Mucosa of descending colon (tissue), 3 donors: ENCODE measurements around the gene U2AF2. TPM values are rescaled to one million over a fixed set of nuclear protein-coding genes. Genes with fewer than 3 reads are reported as not detected.

Experiments
- ATAC-seq: fragments of 200-7000 bp; cut with Tn5 transposase; one replicate; pipeline ENCODE4 v1.9.1; 2020; ENCODE audit warnings: mild to moderate bottlenecking, moderate library complexity
- DNase-seq, 3 donors: peaks; one replicate each; pipeline ENCODE4 v3.0.0-alpha.2; 2020
- H3K36me3 ChIP-seq: fragments of 200-600 bp; one replicate; pipeline ENCODE4 v1.8.0; 2021; ENCODE audit warnings: low read depth, mild to moderate bottlenecking
- H3K4me1 ChIP-seq: fragments of 200-600 bp; one replicate; pipeline ENCODE4 v1.8.0; 2021; ENCODE audit warnings: low read depth, mild to moderate bottlenecking
- H3K4me3 ChIP-seq: fragments of 200-600 bp; one replicate; pipeline ENCODE4 v1.8.0; 2021; ENCODE audit warnings: mild to moderate bottlenecking
- H3K9me3 ChIP-seq: fragments of 200-600 bp; one replicate; pipeline ENCODE4 v1.8.0; 2021; ENCODE audit warnings: mild to moderate bottlenecking
- intact Hi-C, 2 donors: fragments of 100-400 bp; cut with DNase I in 1 of 2; cut with micrococcal nuclease in 1 of 2; formaldehyde crosslinking; loops; one replicate each; pipeline versions ENCODE4 v1.11.0 to v1.11.1; 2022; cut with DNase I, micrococcal nuclease
- total RNA-seq, 3 donors: library from RNA; stranded (reverse); fragmentation: NEBNext Ultra II Directional in 2 of 3; extraction: Animal tissue kit (Norgen Biotek cat#: 25700) in 2 of 3; gene quantifications; one replicate each; pipeline versions ENCODE4 v1.2.1 to v1.2.4, GENCODE V29; 2021 to 2023
- TF ChIP-seq, protein P1 (sequence below): fragments of 200-600 bp; IDR thresholded peaks from one replicate; pipeline ENCODE4 v1.8.0; 2022; ENCODE audit warnings: antibody characterized with exemption, mild to moderate bottlenecking
- donor health status: DM: no; HTN: no; CAD: no; lungs with moderate emphysema.
- donor health status: DM: no; HTN: no; CAD: no.
- donor health status: DM: no; HTN: yes; CAD: no.

Gene U2AF2
- total RNA-seq, 3 donors from 2014 or later = 162 to 194 (median 163) TPM

DNA sequence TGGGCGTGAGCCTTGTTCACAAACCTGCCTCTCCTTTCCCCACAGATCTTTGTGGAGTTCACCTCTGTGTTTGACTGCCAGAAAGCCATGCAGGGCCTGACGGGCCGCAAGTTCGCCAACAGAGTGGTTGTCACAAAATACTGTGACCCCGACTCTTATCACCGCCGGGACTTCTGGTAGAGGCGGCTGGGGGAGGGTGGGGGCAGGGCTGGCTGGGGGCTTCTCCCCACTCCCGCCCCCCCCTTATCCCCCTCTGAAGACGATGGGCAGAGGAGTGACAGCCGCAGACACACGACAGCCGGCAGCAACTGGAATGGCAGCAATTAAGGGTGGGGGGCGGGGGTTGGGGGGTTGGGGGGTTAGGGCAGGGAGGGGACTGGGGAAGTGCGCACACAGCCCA is 19.1 kb downstream of the U2AF2 start:
- Histone ChIP-seq H3K36me3 (peaks cover 3% of the 10 kb centered on the region), H3K4me3 (no peak overlapping the region), H3K9me3 (no peaks in the 10 kb centered on the region), H3K4me1 (peaks cover 32% of the 10 kb centered on the region)
- DNase-seq (no peak), ATAC-seq (no peak)
- TF ChIP-seq, protein P1, sequence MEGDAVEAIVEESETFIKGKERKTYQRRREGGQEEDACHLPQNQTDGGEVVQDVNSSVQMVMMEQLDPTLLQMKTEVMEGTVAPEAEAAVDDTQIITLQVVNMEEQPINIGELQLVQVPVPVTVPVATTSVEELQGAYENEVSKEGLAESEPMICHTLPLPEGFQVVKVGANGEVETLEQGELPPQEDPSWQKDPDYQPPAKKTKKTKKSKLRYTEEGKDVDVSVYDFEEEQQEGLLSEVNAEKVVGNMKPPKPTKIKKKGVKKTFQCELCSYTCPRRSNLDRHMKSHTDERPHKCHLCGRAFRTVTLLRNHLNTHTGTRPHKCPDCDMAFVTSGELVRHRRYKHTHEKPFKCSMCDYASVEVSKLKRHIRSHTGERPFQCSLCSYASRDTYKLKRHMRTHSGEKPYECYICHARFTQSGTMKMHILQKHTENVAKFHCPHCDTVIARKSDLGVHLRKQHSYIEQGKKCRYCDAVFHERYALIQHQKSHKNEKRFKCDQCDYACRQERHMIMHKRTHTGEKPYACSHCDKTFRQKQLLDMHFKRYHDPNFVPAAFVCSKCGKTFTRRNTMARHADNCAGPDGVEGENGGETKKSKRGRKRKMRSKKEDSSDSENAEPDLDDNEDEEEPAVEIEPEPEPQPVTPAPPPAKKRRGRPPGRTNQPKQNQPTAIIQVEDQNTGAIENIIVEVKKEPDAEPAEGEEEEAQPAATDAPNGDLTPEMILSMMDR = no peak
- intact Hi-C loops = no loop called here

DNA sequence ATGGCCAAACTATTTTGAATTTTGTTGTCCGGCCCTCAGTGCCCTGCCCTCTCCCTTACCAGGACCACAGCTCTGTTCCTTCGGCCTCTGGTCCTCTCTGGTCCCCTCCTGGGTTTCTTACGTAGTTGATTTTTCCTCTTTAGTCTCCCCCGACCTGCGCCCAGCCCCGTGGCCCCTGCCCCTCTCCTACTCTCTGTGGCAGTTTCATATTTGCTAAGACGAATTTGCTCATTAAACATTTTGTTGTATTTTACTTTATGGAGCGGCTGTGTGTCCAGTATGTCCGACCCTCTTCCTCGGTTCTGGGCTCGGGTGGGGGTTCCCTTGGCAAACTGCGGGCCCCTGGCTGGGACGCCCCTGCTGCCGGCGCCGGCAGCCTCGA is 19.6 kb downstream of the U2AF2 start:
- intact Hi-C loops = no loop called here
- ATAC-seq = no peak
- TF ChIP-seq, protein P1 = no peak
- Histone ChIP-seq H3K36me3 (peaks cover 5% of the 10 kb centered on the region), H3K9me3 (no peaks in the 10 kb centered on the region), H3K4me3 (no peak overlapping the region), H3K4me1 (peaks cover 37% of the 10 kb centered on the region)
- DNase-seq = no peak

DNA sequence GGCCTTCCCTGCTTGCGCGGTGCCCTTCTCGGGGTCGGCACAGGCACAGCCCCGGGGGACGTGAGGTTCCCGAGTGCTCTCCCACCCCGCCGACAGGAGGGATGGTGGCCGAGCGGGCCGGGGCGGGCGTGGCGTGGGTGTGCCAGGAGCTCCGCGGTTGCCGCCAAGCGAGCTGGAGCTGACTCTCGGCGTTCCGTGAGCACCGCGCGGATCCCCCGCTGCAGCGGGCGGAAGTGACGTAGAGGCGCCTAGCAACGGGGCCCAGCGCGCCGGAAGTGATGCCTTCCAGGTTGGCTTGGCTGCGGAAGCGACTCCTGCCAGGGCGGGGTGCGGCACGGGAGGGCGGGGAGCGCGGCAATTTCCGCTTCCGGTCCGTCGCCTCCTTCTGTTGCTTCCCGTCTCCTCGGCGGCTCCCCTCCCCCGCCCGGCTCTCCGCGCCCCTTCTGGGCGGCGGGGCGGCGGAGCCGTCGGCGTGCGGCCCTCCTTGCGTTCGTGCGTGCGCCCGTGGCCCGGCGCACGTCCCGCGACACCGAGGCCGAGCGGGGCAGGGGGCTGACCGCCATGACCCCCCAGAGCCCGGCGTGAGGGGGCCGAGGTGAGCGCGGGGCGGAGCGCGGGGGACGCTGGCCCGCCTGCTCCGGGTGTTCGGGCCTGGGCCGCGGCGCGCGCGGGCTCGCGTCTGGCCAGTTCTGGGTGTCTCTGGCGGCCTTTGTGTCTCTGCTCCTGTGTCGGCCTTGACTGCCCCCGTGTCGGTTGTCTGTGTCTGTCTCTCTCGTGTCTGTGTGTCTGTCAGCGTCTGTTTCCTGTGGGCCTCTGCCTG is 20.2 kb downstream of the U2AF2 start, which contains the start of gene EPN1:
Gene EPN1, plus strand, starts transcription at position 386 of the 820 bp plus-strand sequence. CDS start 3,402 bp downstream, outside the sequence.
- peak; percentile 95 to 99 (median 97) for DNase-seq
- Histone ChIP-seq H3K9me3 (no peaks in the 10 kb centered on the region), H3K4me3 (peak within 1 kb of the TSS; percentile 85), H3K4me1 (peaks cover 37% of the 10 kb centered on the region), H3K36me3 (peaks cover 5% of the 10 kb centered on the region)
- ATAC-seq = peak; percentile 93
- intact Hi-C loops = no loop called here
- TF ChIP-seq, protein P1 = no peak

DNA sequence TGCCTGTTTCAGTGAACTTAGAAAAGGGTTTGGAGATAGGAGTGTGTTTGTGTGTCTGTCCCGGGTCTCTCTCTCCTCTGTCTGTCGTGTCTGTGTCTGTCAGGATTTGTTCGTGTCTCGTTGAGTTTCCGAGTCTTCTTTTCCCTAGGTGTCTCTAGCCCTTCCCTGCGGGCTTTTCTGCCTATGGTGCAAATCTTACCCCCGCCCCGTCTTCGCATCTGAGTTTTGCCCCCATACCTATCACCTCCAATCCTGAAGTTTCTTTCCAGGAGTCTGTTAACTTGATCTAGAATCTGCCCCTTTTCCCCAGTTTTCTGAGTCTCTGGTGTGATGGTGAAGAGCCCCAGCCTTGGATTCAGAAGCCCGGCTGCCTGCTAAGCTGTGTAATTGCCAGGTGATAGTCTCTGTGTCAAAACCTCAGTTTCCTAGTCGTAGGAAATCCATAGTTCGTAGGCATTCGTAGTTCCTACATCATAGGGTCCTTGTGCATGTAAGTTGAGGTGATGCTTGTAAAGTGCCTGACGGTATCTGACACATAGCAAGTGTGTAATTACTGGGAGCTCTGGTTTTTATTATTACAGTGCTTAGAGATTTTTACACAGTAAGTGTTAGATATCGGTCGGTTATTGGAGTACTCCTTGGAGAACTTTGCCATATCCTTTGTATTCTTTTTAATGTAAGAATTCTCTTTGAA is 21.0 kb downstream of the U2AF2 start:
- intact Hi-C loops = no loop called here
- Histone ChIP-seq H3K9me3 (no peaks in the 10 kb centered on the region), H3K36me3 (peaks cover 5% of the 10 kb centered on the region), H3K4me3 (peak overlapping the region; percentile 85), H3K4me1 (peaks cover 37% of the 10 kb centered on the region)
- TF ChIP-seq, protein P1 = no peak
- ATAC-seq = no peak
- no peak for DNase-seq

DNA sequence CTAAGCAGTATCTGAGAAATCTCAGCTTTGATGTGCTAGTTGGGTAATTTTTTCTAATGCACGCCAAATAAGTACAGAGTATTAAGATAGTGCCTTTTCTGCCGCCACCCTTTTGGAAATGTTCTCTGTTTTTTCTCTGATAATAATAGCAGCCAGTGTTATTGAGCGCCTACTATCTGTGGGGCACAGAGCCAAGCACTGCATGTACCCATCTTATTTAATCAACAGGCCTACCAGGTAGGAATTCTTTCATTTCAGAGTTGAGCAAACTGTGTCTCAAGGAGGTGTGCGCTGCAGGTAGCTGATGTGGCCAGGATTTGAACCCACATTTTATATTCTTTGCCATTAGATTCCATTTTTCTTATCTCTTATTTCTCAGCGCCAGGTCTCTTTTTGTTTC is 21.5 kb downstream of the U2AF2 start:
- Histone ChIP-seq H3K36me3 (peaks cover 5% of the 10 kb centered on the region), H3K4me3 (no peak overlapping the region), H3K9me3 (no peaks in the 10 kb centered on the region), H3K4me1 (peaks cover 37% of the 10 kb centered on the region)
- TF ChIP-seq, protein P1 = no peak
- intact Hi-C loops = no loop called here
- no peak for ATAC-seq
- DNase-seq = no peak
